ENCODE results near the gene CCR9. TPM values are rescaled to one million over a fixed set of nuclear protein-coding genes. Genes with fewer than 3 reads are reported as not detected.
A peak's percentile ranks its signal among the peaks of the same experiment; 100 is the strongest.

Gene CCR9
- total RNA-seq, 2 experiments from 2014 or later, result 19.4 to 21.6 TPM

- Mint-ChIP-seq H3K4me1 (peaks cover 12% of the 10 kb centered on the region), H3K4me3 (no peak overlapping the region)
Observed at GRCh38 chr3:45880725-45881077, 5.6 kb upstream of the CCR9 start.

GRCh38 chr3:45881078-45882022, 5.0 kb upstream of the CCR9 start:
- Mint-ChIP-seq H3K4me3 (no peak overlapping the region), H3K27ac (peak overlapping the region; percentile 22), H3K36me3 (no peaks in the 10 kb centered on the region), H3K27me3 (peaks cover 24% of the 10 kb centered on the region), H3K9me3 (no peaks in the 10 kb centered on the region), H3K4me1 (peaks cover 12% of the 10 kb centered on the region)
- DNase-seq (no peak), ATAC-seq (ENCODE audit: low read depth) (peak; percentile 81)
- POLR2A ChIA-PET, result interaction anchor here (1.3 kb wide), 1 partner anchor 16 kb away, joined by 4 read pairs; no protein-coding TSS in a partner anchor

More at GRCh38 chr3:45880725-45881077, 5.6 kb upstream of the CCR9 start:
- H3K9me3 Mint-ChIP-seq, result no peaks in the 10 kb centered on the region
- ATAC-seq (ENCODE audit: low read depth) (no peak), DNase-seq (no peak)
- H3K36me3 Mint-ChIP-seq, result no peaks in the 10 kb centered on the region
- peaks cover 27% of the 10 kb centered on the region for H3K27me3 Mint-ChIP-seq
- POLR2A ChIA-PET, result interaction anchor here (1.3 kb wide), 1 partner anchor 16 kb away, joined by 4 read pairs; no protein-coding TSS in a partner anchor
- H3K27ac Mint-ChIP-seq, result no peak overlapping the region

GRCh38 chr3:45884368-45885201, 1.8 kb upstream of the CCR9 start:
- Mint-ChIP-seq H3K4me1 (peaks cover 12% of the 10 kb centered on the region), H3K4me3 (no peak overlapping the region), H3K9me3 (no peaks in the 10 kb centered on the region), H3K27ac (no peak overlapping the region), H3K27me3 (peaks cover 27% of the 10 kb centered on the region), H3K36me3 (peaks cover 2% of the 10 kb centered on the region)
- no peak for DNase-seq
- ATAC-seq (ENCODE audit: low read depth), result no peak
- POLR2A ChIA-PET, result no interaction called here

GRCh38 chr3:45887285-45887684, 942 bp downstream of the CCR9 start:
- ATAC-seq (ENCODE audit: low read depth), result no peak

GRCh38 chr3:45887759-45888511, 1.6 kb downstream of the CCR9 start:
- H3K27me3 Mint-ChIP-seq, result peaks cover 45% of the 10 kb centered on the region
- H3K27ac Mint-ChIP-seq, result no peak overlapping the region
- no peak overlapping the region for H3K4me3 Mint-ChIP-seq
- POLR2A ChIA-PET, result no interaction called here
- H3K36me3 Mint-ChIP-seq, result peaks cover 2% of the 10 kb centered on the region
- peaks cover 8% of the 10 kb centered on the region for H3K4me1 Mint-ChIP-seq
- no peaks in the 10 kb centered on the region for H3K9me3 Mint-ChIP-seq
- no peak for DNase-seq
- ATAC-seq (ENCODE audit: low read depth), result no peak

More at GRCh38 chr3:45887285-45887684, 942 bp downstream of the CCR9 start:
- Mint-ChIP-seq H3K36me3 (peaks cover 2% of the 10 kb centered on the region), H3K4me3 (no peak overlapping the region), H3K27ac (no peak overlapping the region), H3K9me3 (no peaks in the 10 kb centered on the region), H3K27me3 (peaks cover 41% of the 10 kb centered on the region), H3K4me1 (peaks cover 3% of the 10 kb centered on the region)
- POLR2A ChIA-PET, result no interaction called here
- DNase-seq, result no peak

- H3K4me3 Mint-ChIP-seq, result no peak overlapping the region
- no peak for DNase-seq
- H3K27ac Mint-ChIP-seq, result no peak overlapping the region
- H3K36me3 Mint-ChIP-seq, result peaks cover 2% of the 10 kb centered on the region
- no peak for ATAC-seq (ENCODE audit: low read depth)
- POLR2A ChIA-PET, result no interaction called here
- no peaks in the 10 kb centered on the region for H3K9me3 Mint-ChIP-seq
- peaks cover 49% of the 10 kb centered on the region for H3K27me3 Mint-ChIP-seq
- peaks cover 13% of the 10 kb centered on the region for H3K4me1 Mint-ChIP-seq
Observed at GRCh38 chr3:45889337-45889736, 3.0 kb downstream of the CCR9 start.

- Mint-ChIP-seq H3K4me3 (no peak overlapping the region), H3K9me3 (no peaks in the 10 kb centered on the region), H3K27me3 (peaks cover 45% of the 10 kb centered on the region), H3K4me1 (peaks cover 13% of the 10 kb centered on the region), H3K36me3 (peaks cover 2% of the 10 kb centered on the region), H3K27ac (no peak overlapping the region)
- ATAC-seq (ENCODE audit: low read depth), result no peak
- no peak for DNase-seq
- POLR2A ChIA-PET, result no interaction called here
Observed at GRCh38 chr3:45890405-45890804, 4.1 kb downstream of the CCR9 start.

- ATAC-seq (ENCODE audit: low read depth), result no peak
- Mint-ChIP-seq H3K27me3 (peaks cover 48% of the 10 kb centered on the region), H3K27ac (no peak overlapping the region), H3K36me3 (no peaks in the 10 kb centered on the region), H3K4me1 (peaks cover 13% of the 10 kb centered on the region), H3K4me3 (no peak overlapping the region), H3K9me3 (no peaks in the 10 kb centered on the region)
- POLR2A ChIA-PET, result no interaction called here
- DNase-seq, result no peak
Observed at GRCh38 chr3:45892161-45892560, 5.8 kb downstream of the CCR9 start.

GRCh38 chr3:45894015-45894414, 7.7 kb downstream of the CCR9 start:
- POLR2A ChIA-PET, result no interaction called here
- Mint-ChIP-seq H3K4me3 (no peak overlapping the region), H3K27ac (no peak overlapping the region), H3K4me1 (peaks cover 13% of the 10 kb centered on the region), H3K27me3 (peaks cover 44% of the 10 kb centered on the region), H3K9me3 (no peaks in the 10 kb centered on the region), H3K36me3 (no peaks in the 10 kb centered on the region)
- ATAC-seq (ENCODE audit: low read depth) (no peak), DNase-seq (no peak)

GRCh38 chr3:45895686-45896468, 9.5 kb downstream of the CCR9 start:
- H3K27me3 Mint-ChIP-seq, result peaks cover 35% of the 10 kb centered on the region
- ATAC-seq (ENCODE audit: low read depth) (no peak), DNase-seq (no peak)
- H3K4me1 Mint-ChIP-seq, result peaks cover 11% of the 10 kb centered on the region
- H3K4me3 Mint-ChIP-seq, result no peak overlapping the region
- POLR2A ChIA-PET, result no interaction called here
- H3K27ac Mint-ChIP-seq, result no peak overlapping the region
- no peaks in the 10 kb centered on the region for H3K36me3 Mint-ChIP-seq
- H3K9me3 Mint-ChIP-seq, result peaks cover 1% of the 10 kb centered on the region

GRCh38 chr3:45896956-45897355, 10.6 kb downstream of the CCR9 start:
- ATAC-seq (ENCODE audit: low read depth) (no peak), DNase-seq (no peak)
- H3K4me3 Mint-ChIP-seq, result no peak overlapping the region
- POLR2A ChIA-PET, result no interaction called here
- H3K4me1 Mint-ChIP-seq, result peaks cover 11% of the 10 kb centered on the region
- H3K9me3 Mint-ChIP-seq, result peaks cover 3% of the 10 kb centered on the region
- H3K36me3 Mint-ChIP-seq, result no peaks in the 10 kb centered on the region
- H3K27ac Mint-ChIP-seq, result no peak overlapping the region
- H3K27me3 Mint-ChIP-seq, result peaks cover 26% of the 10 kb centered on the region

GRCh38 chr3:45904931-45905330, 18.6 kb downstream of the CCR9 start:
- H3K4me3 Mint-ChIP-seq, result no peak overlapping the region
- H3K27ac Mint-ChIP-seq, result no peak overlapping the region
- POLR2A ChIA-PET, result no interaction called here
- peaks cover 14% of the 10 kb centered on the region for H3K9me3 Mint-ChIP-seq
- peaks cover 3% of the 10 kb centered on the region for H3K36me3 Mint-ChIP-seq
- DNase-seq (no peak), ATAC-seq (ENCODE audit: low read depth) (no peak)
- peaks cover 16% of the 10 kb centered on the region for H3K4me1 Mint-ChIP-seq
- peaks cover 6% of the 10 kb centered on the region for H3K27me3 Mint-ChIP-seq
